Parathyroid adenoma (tissue), 2 donors: Measurements from ENCODE around the gene MAN2A1.

Experiments
- H2AFZ ChIP-seq: fragments of 300-600 bp; sonication (generic); one replicate; pipeline ENCODE4 v1.7.0; 2017; ENCODE audit warnings: antibody characterized with exemption, mild to moderate bottlenecking
- H3K27ac ChIP-seq: fragments of 300-600 bp; sonication (generic); one replicate; pipeline ENCODE4 v1.7.0; 2017
- H3K27me3 ChIP-seq: fragments of 300-600 bp; sonication (generic); one replicate; pipeline ENCODE4 v1.7.0; 2017; ENCODE audit warnings: low read length; ENCODE audit not compliant: control insufficient read depth, insufficient read depth
- H3K36me3 ChIP-seq: fragments of 300-600 bp; sonication (generic); one replicate; pipeline ENCODE4 v1.7.0; 2017; ENCODE audit warnings: low read length; ENCODE audit not compliant: control insufficient read depth, insufficient read depth
- H3K4me1 ChIP-seq: fragments of 300-600 bp; sonication (generic); one replicate; pipeline ENCODE4 v1.7.0; 2017; ENCODE audit warnings: control low read depth
- H3K4me2 ChIP-seq: fragments of 300-600 bp; sonication (generic); one replicate; pipeline ENCODE4 v1.7.0; 2017; ENCODE audit warnings: low read length
- H3K4me3 ChIP-seq: fragments of 300-600 bp; sonication (generic); one replicate; pipeline ENCODE4 v1.7.0; 2017; ENCODE audit warnings: low read depth, low read length
- H3K79me2 ChIP-seq: fragments of 300-600 bp; sonication (generic); one replicate; pipeline ENCODE4 v1.7.0; 2017; ENCODE audit warnings: control low read depth
- H3K9ac ChIP-seq: fragments of 300-600 bp; sonication (generic); one replicate; pipeline ENCODE4 v1.7.0; 2017; ENCODE audit warnings: mild to moderate bottlenecking
- H3K9me3 ChIP-seq: fragments of 300-600 bp; sonication (generic); one replicate; pipeline ENCODE4 v1.7.0; 2017; ENCODE audit warnings: low read length; ENCODE audit not compliant: control insufficient read depth
- CTCF ChIP-seq: fragments of 300-600 bp; sonication (generic); IDR thresholded peaks from one replicate; pipeline ENCODE4 v1.7.0; 2017; ENCODE audit warnings: antibody characterized with exemption, mild to moderate bottlenecking
- donor health status: primary hyperparathyroidism.

Gene MAN2A1

GRCh38 chr5:109908366-109908765 is 218.6 kb downstream of the MAN2A1 start:
- H3K79me2 ChIP-seq = no peaks in the 10 kb centered on the region
- no peak overlapping the region for H3K27ac ChIP-seq
- H2AFZ ChIP-seq = no peak overlapping the region
- no peak overlapping the region for H3K4me2 ChIP-seq
- no peaks in the 10 kb centered on the region for H3K36me3 ChIP-seq
- no peaks in the 10 kb centered on the region for H3K27me3 ChIP-seq
- H3K4me3 ChIP-seq = no peak overlapping the region
- TF ChIP-seq CTCF = no peak
- H3K9me3 ChIP-seq = no peaks in the 10 kb centered on the region
- no peak overlapping the region for H3K9ac ChIP-seq
- H3K4me1 ChIP-seq = no peaks in the 10 kb centered on the region

GRCh38 chr5:109910874-109911273 is 221.1 kb downstream of the MAN2A1 start:
- H3K27me3 ChIP-seq = no peaks in the 10 kb centered on the region
- no peaks in the 10 kb centered on the region for H3K79me2 ChIP-seq
- no peak overlapping the region for H3K4me2 ChIP-seq
- H3K4me1 ChIP-seq = no peaks in the 10 kb centered on the region
- no peak for TF ChIP-seq CTCF
- H3K27ac ChIP-seq = no peak overlapping the region
- H3K9ac ChIP-seq = no peak overlapping the region
- no peak overlapping the region for H2AFZ ChIP-seq
- H3K9me3 ChIP-seq = no peaks in the 10 kb centered on the region
- no peak overlapping the region for H3K4me3 ChIP-seq
- H3K36me3 ChIP-seq = no peaks in the 10 kb centered on the region

GRCh38 chr5:109911731-109912130 is 222.0 kb downstream of the MAN2A1 start:
- Histone ChIP-seq H3K4me1 (no peaks in the 10 kb centered on the region), H2AFZ (no peak overlapping the region), H3K4me2 (no peak overlapping the region), H3K9ac (no peak overlapping the region), H3K9me3 (no peaks in the 10 kb centered on the region), H3K4me3 (no peak overlapping the region), H3K27me3 (no peaks in the 10 kb centered on the region), H3K79me2 (no peaks in the 10 kb centered on the region), H3K27ac (no peak overlapping the region), H3K36me3 (no peaks in the 10 kb centered on the region)
- no peak for TF ChIP-seq CTCF

- H3K4me3 ChIP-seq = no peak overlapping the region
- H3K79me2 ChIP-seq = no peaks in the 10 kb centered on the region
- no peaks in the 10 kb centered on the region for H3K9me3 ChIP-seq
- H3K4me2 ChIP-seq = no peak overlapping the region
- H3K36me3 ChIP-seq = no peaks in the 10 kb centered on the region
- H3K9ac ChIP-seq = no peak overlapping the region
- H3K27me3 ChIP-seq = no peaks in the 10 kb centered on the region
- H3K27ac ChIP-seq = no peak overlapping the region
- H3K4me1 ChIP-seq = no peaks in the 10 kb centered on the region
- no peak overlapping the region for H2AFZ ChIP-seq
- no peak for TF ChIP-seq CTCF
Observed at GRCh38 chr5:109914906-109915305, 225.2 kb downstream of the MAN2A1 start.

- Histone ChIP-seq H3K36me3 (no peaks in the 10 kb centered on the region), H3K9me3 (no peaks in the 10 kb centered on the region), H3K9ac (no peak overlapping the region), H3K4me3 (no peak overlapping the region), H3K27me3 (no peaks in the 10 kb centered on the region), H3K4me2 (no peak overlapping the region), H2AFZ (no peak overlapping the region), H3K79me2 (no peaks in the 10 kb centered on the region), H3K4me1 (no peaks in the 10 kb centered on the region), H3K27ac (no peak overlapping the region)
- no peak for TF ChIP-seq CTCF
Observed at GRCh38 chr5:109916481-109917153, 226.9 kb downstream of the MAN2A1 start.
